Neural cell (in vitro differentiated cells): ENCODE results near the gene FAM219B. TPM values are rescaled to one million over a fixed set of nuclear protein-coding genes. Genes with fewer than 3 reads are reported as not detected.

Source experiments
- H2AFZ ChIP-seq: fragments of 200-600, 300-800 bp; sonication (generic), shearing (Covaris generic); 2 replicates; pipeline ENCODE4 v1.6.0; 2014; ENCODE audit warnings: low read depth, mild to moderate bottlenecking, antibody characterized with exemption, low read length, moderate library complexity
- H3F3A ChIP-seq: fragments of 200-600 bp; shearing (Covaris generic); 2 replicates; pipeline ENCODE4 v1.6.1; 2016; ENCODE audit warnings: mild to moderate bottlenecking, moderate library complexity, mixed read lengths, antibody characterized with exemption, low read length; ENCODE audit not compliant: insufficient read depth, poor library complexity, severe bottlenecking
- H3K27ac ChIP-seq: fragments of 200-600, 300-800 bp; sonication (generic), shearing (Covaris generic); 2 replicates; pipeline ENCODE4 v1.5.1; 2014; ENCODE audit warnings: mild to moderate bottlenecking, low read length, moderate library complexity
- H3K27me3 ChIP-seq: fragments of 300-800, 200-600 bp; sonication (generic), shearing (Covaris generic); 2 replicates; pipeline ENCODE4 v1.6.0; 2014; ENCODE audit warnings: mild to moderate bottlenecking, low read depth, low read length, moderate library complexity; ENCODE audit not compliant: insufficient read depth
- H3K36me3 ChIP-seq: fragments of 300-800, 200-600 bp; sonication (generic), shearing (Covaris generic); 2 replicates; pipeline ENCODE4 v1.5.1; 2014; ENCODE audit warnings: mild to moderate bottlenecking, antibody characterized with exemption, low read length, moderate library complexity; ENCODE audit not compliant: insufficient read depth
- H3K4me2 ChIP-seq: fragments of 300-800, 200-600 bp; sonication (generic), shearing (Covaris generic); 2 replicates; pipeline ENCODE4 v1.6.0; 2014; ENCODE audit warnings: mild to moderate bottlenecking, low read length
- H3K4me3 ChIP-seq: fragments of 300-800, 200-600 bp; sonication (generic), shearing (Covaris generic); 2 replicates; pipeline ENCODE4 v1.5.1; 2014; ENCODE audit warnings: mild to moderate bottlenecking, low read length, moderate library complexity
- H3K79me2 ChIP-seq: fragments of 200-600 bp; shearing (Covaris generic); replicated peaks from 2 replicates; pipeline ENCODE4 v1.6.0; 2014; ENCODE audit warnings: mild to moderate bottlenecking, low read length, moderate library complexity; ENCODE audit not compliant: insufficient read depth
- H3K9ac ChIP-seq: fragments of 300-800, 200-600 bp; sonication (generic), shearing (Covaris generic); 2 replicates; pipeline ENCODE4 v1.6.1; 2016; ENCODE audit warnings: mild to moderate bottlenecking, low read length, mixed read lengths
- H3K9me2 ChIP-seq: fragments of 200-600 bp; shearing (Covaris generic); 2 replicates; pipeline ENCODE4 v1.6.1; 2016; ENCODE audit warnings: mild to moderate bottlenecking, low read length, mixed read lengths; ENCODE audit not compliant: insufficient read depth
- H3K9me3 ChIP-seq: fragments of 200-600, 300-800 bp; sonication (generic), shearing (Covaris generic); 2 replicates; pipeline ENCODE4 v1.6.1; 2016; ENCODE audit warnings: mild to moderate bottlenecking, mixed run types, low read length, moderate library complexity, mixed read lengths
- H4K20me1 ChIP-seq: fragments of 200-600 bp; shearing (Covaris generic); 2 replicates; pipeline ENCODE4 v1.6.1; 2016; ENCODE audit warnings: mild to moderate bottlenecking, mixed run types; ENCODE audit not compliant: insufficient read depth
- CTCF ChIP-seq: fragments of 450-650 bp; IDR thresholded peaks from 2 replicates; pipeline ENCODE4 v1.5.1; 2014; ENCODE audit warnings: antibody characterized with exemption, mild to moderate bottlenecking, moderate library complexity; ENCODE audit not compliant: poor library complexity, severe bottlenecking
- EP300 ChIP-seq: fragments of 450-650 bp; conservative IDR thresholded peaks from 2 replicates; pipeline ENCODE4 v1.6.1; 2014; ENCODE audit warnings: antibody characterized with exemption, mild to moderate bottlenecking, moderate library complexity; ENCODE audit not compliant: poor library complexity, severe bottlenecking
- EZH2 ChIP-seq: fragments of 200-600, 300-800 bp; shearing (Covaris generic), sonication (generic); IDR thresholded peaks from 2 replicates; pipeline ENCODE4 v1.6.1; 2014; ENCODE audit warnings: antibody characterized with exemption, low read length, borderline replicate concordance, mild to moderate bottlenecking; ENCODE audit not compliant: insufficient read depth, poor library complexity, severe bottlenecking
- MXI1 ChIP-seq: fragments of 450-650 bp; conservative IDR thresholded peaks from 2 replicates; pipeline ENCODE4 v1.6.1; 2014; ENCODE audit warnings: antibody characterized with exemption, mild to moderate bottlenecking; ENCODE audit not compliant: poor library complexity, severe bottlenecking
- POLR2AphosphoS5 ChIP-seq: IDR thresholded peaks from 2 replicates; pipeline ENCODE4 v1.6.1; 2012
- RAD21 ChIP-seq: fragments of 450-650 bp; conservative IDR thresholded peaks from 2 replicates; pipeline ENCODE4 v1.6.1; 2014; ENCODE audit warnings: antibody characterized with exemption, mild to moderate bottlenecking, moderate library complexity
- REST ChIP-seq: IDR thresholded peaks from 2 replicates; pipeline ENCODE4 v1.6.1; 2012; ENCODE audit warnings: borderline replicate concordance
- SMC3 ChIP-seq: fragments of 450-650 bp; conservative IDR thresholded peaks from 2 replicates; pipeline ENCODE4 v1.6.1; 2014; ENCODE audit warnings: antibody characterized with exemption, mild to moderate bottlenecking, moderate library complexity; ENCODE audit not compliant: poor library complexity
- TAF1 ChIP-seq: IDR thresholded peaks from 2 replicates; pipeline ENCODE4 v1.6.1; 2012; ENCODE audit warnings: low read depth
- polyA plus RNA-seq: library from polyadenylated mRNA; depleted of rRNA; stranded (reverse); fragments of >200 nt; gene quantifications from 2 replicates; pipeline ENCODE4 v1.2.3, GENCODE V29; 2014

Gene FAM219B
- polyA plus RNA-seq, 1 donor from 2014 or later = 250 TPM

DNA sequence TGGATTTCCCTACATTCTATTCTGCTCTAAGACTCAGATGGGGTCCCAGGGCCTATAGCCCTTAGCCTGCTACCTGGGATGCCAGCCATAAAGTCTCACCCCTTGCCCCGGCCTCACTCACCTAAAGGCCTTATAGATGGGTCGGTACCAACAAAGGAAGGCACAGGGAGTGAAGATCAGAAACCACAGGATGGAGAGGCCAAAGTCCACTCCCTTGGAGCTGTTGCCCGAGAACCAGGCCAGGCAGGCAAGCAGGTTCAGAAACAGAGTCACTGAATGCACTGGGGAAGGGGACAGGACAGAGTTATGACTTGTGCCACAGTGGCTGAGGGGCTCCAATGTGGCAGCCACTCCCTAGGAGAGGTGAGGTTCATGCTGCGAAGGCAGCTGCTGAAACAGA, 56.3 kb downstream of the FAM219B start:
- Histone ChIP-seq H3F3A (no peaks in the 10 kb centered on the region), H3K4me3 (no peak overlapping the region), H3K79me2 (no peaks in the 10 kb centered on the region), H3K9me3 (no peaks in the 10 kb centered on the region), H3K4me2 (no peak overlapping the region), H3K27ac (no peak overlapping the region), H4K20me1 (no peaks in the 10 kb centered on the region), H3K36me3 (no peaks in the 10 kb centered on the region), H3K9ac (no peak overlapping the region), H3K9me2 (no peaks in the 10 kb centered on the region), H3K27me3 (no peaks in the 10 kb centered on the region), H2AFZ (no peak overlapping the region)
- TF ChIP-seq RAD21 (no peak), MXI1 (no peak), SMC3 (no peak), CTCF (no peak), POLR2AphosphoS5 (no peak), EZH2 (no peak), EP300 (no peak), REST (no peak), TAF1 (no peak)

Other genes starting within 250 kb of the FAM219B start
- gene EDC3, start 210.8 kb downstream of the FAM219B start, polyA plus RNA-seq = 12.9 and 15.9 TPM in 2 replicates
- gene CYP1A1, start 181.3 kb downstream of the FAM219B start, polyA plus RNA-seq = 0.09 and 0.36 TPM in 2 replicates
- not detected in 2 replicates for gene CYP1A2, start 158.0 kb downstream of the FAM219B start, polyA plus RNA-seq
- 40.5 and 45.5 TPM in 2 replicates for gene CSK, start 124.8 kb downstream of the FAM219B start, polyA plus RNA-seq
- gene LMAN1L, start 94.0 kb downstream of the FAM219B start, polyA plus RNA-seq = 0.18 TPM in 1 of 2 replicates, not detected in the other
- 0.27 and 0.66 TPM in 2 replicates for gene CPLX3, start 80.2 kb downstream of the FAM219B start, polyA plus RNA-seq
- gene ULK3, start 63.7 kb downstream of the FAM219B start, polyA plus RNA-seq = 193 and 212 TPM in 2 replicates
- gene SCAMP2, start 33.5 kb downstream of the FAM219B start, polyA plus RNA-seq = 4.5 and 10.9 TPM in 2 replicates
- 80.3 and 88.0 TPM in 2 replicates for gene MPI, start 16.8 kb downstream of the FAM219B start, polyA plus RNA-seq
- gene COX5A, start 31.2 kb upstream of the FAM219B start, polyA plus RNA-seq = 132 and 155 TPM in 2 replicates
- 2.8 and 4.5 TPM in 2 replicates for gene RPP25, start 49.9 kb upstream of the FAM219B start, polyA plus RNA-seq
- 92.5 and 104 TPM in 2 replicates for gene SCAMP5, start 88.7 kb upstream of the FAM219B start, polyA plus RNA-seq
- 9.0 and 13.6 TPM in 2 replicates for gene PPCDC, start 116.7 kb upstream of the FAM219B start, polyA plus RNA-seq